HEK293T (cell line): ENCODE measurements around the gene BAIAP2.

Source experiments
- CTCF ChIA-PET: fragments of 350-600 bp; formaldehyde crosslinking; extraction: SDS; loops from one replicate; lab custom pipeline; 2021; ENCODE audit warnings: antibody characterized with exemption, inconsistent platforms; lab: Yijun Ruan, JAX
- POLR2A ChIA-PET: fragments of 350-600 bp; formaldehyde crosslinking; extraction: SDS; loops from one replicate; lab custom pipeline; 2020; ENCODE audit warnings: antibody characterized with exemption, inconsistent platforms; lab: Yijun Ruan, JAX
- DNase-seq: peaks from one replicate; pipeline ENCODE4 v3.0.0; 2012; ENCODE audit warnings: mixed read lengths; ENCODE audit errors: extremely low spot score
- ARNT ChIP-seq: fragments of 450-650 bp; IDR thresholded peaks from 2 replicates; pipeline ENCODE4 v1.6.1; 2017; ENCODE audit warnings: mild to moderate bottlenecking
- BHLHE40 ChIP-seq: fragments of 450-650 bp; IDR thresholded peaks from 2 replicates; pipeline ENCODE4 v1.6.1; 2016; ENCODE audit warnings: mild to moderate bottlenecking, moderate library complexity, borderline replicate concordance
- CTBP1 ChIP-seq: fragments of 450-650 bp; IDR thresholded peaks from 2 replicates; pipeline ENCODE4 v1.6.1; 2016; ENCODE audit warnings: borderline replicate concordance
- ELF4 ChIP-seq: fragments of 450-650 bp; IDR thresholded peaks from 2 replicates; pipeline ENCODE4 v1.6.1; 2017; ENCODE audit warnings: antibody characterized with exemption
- FOXA1 ChIP-seq: fragments of 450-650 bp; IDR thresholded peaks from 2 replicates; pipeline ENCODE4 v1.6.1; 2016; ENCODE audit warnings: mild to moderate bottlenecking
- FOXK2 ChIP-seq: fragments of 450-650 bp; IDR thresholded peaks from 2 replicates; pipeline ENCODE4 v1.6.1; 2016; ENCODE audit warnings: mild to moderate bottlenecking
- FOXM1 ChIP-seq: fragments of 450-650 bp; IDR thresholded peaks from 2 replicates; pipeline ENCODE4 v1.6.1; 2017; ENCODE audit warnings: mild to moderate bottlenecking, borderline replicate concordance
- HDGF ChIP-seq: fragments of 450-650 bp; IDR thresholded peaks from 2 replicates; pipeline ENCODE4 v1.6.1; 2017; ENCODE audit warnings: antibody characterized with exemption, borderline replicate concordance
- L3MBTL2 ChIP-seq: fragments of 450-650 bp; conservative IDR thresholded peaks from 2 replicates; pipeline ENCODE4 v1.6.1; 2016; ENCODE audit warnings: mild to moderate bottlenecking
- LEF1 ChIP-seq: fragments of 450-650 bp; IDR thresholded peaks from 2 replicates; pipeline ENCODE4 v1.6.1; 2017; ENCODE audit warnings: mild to moderate bottlenecking, borderline replicate concordance
- NFRKB ChIP-seq: fragments of 450-650 bp; IDR thresholded peaks from 2 replicates; pipeline ENCODE4 v1.6.1; 2016; ENCODE audit warnings: mild to moderate bottlenecking, moderate library complexity
- SP1 ChIP-seq: fragments of 450-650 bp; IDR thresholded peaks from 2 replicates; pipeline ENCODE4 v1.6.1; 2017
- SUZ12 ChIP-seq: fragments of 450-650 bp; IDR thresholded peaks from 2 replicates; pipeline ENCODE4 v1.6.1; 2016; ENCODE audit warnings: mild to moderate bottlenecking
- TARDBP ChIP-seq: fragments of 450-650 bp; IDR thresholded peaks from 2 replicates; pipeline ENCODE4 v1.6.1; 2016
- ZNF384 ChIP-seq: fragments of 450-650 bp; IDR thresholded peaks from 2 replicates; pipeline ENCODE4 v1.6.1; 2016
- TF ChIP-seq, protein P1 (sequence below): fragments of 450-650 bp; IDR thresholded peaks from 2 replicates; pipeline ENCODE4 v1.6.1; 2016

BAIAP2 gene

DNA sequence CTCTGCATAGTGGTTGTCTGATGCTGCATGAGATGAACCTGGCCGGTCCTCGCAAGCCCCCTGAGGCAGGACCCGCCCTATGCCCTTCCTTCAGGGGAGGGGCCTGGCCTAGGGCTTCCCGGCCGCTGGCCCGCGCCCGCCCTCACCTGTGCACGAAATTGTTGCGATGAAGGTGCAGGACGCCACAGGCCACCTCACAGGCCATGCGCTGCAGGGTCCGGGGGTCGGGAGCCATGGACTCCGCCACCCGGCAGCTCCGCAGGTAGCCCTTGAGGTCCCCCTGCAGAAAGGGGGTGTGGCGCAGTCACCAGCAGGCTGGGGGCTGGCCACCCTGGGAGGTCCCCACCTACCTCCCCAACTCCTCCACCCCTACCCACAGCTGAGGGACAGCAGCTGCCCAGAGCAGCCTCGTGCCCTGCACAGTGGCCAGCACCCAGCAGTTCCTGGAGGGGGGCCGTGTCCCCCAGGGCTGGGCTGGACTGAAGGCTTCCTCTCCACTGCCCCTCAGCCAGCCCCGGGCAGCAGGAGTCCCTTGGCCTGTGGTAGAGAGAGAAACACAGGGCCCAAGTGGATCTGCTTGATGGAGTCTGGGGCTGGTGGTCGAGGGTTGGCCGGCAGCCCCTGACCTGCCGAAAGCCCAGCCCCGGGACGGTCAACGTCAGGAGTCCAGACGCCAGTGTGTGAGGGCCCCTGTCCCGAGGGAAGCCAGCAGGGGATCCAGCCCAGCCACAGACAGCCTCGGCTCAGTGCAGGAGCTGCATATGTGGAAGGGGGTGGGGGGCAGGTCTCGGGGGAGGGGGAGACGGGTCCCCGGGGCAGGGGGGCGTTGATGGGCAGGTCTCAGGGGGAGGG is 91.6 kb downstream of the BAIAP2 start:
- TF ChIP-seq ZNF384: no peak
- no peak for TF ChIP-seq TARDBP
- TF ChIP-seq CTBP1: no peak
- no peak for TF ChIP-seq L3MBTL2
- TF ChIP-seq HDGF: no peak
- no peak for TF ChIP-seq ELF4
- TF ChIP-seq SP1: no peak
- TF ChIP-seq BHLHE40: no peak
- no peak for TF ChIP-seq NFRKB
- TF ChIP-seq FOXM1: no peak
- no peak for TF ChIP-seq LEF1
- TF ChIP-seq, protein P1, sequence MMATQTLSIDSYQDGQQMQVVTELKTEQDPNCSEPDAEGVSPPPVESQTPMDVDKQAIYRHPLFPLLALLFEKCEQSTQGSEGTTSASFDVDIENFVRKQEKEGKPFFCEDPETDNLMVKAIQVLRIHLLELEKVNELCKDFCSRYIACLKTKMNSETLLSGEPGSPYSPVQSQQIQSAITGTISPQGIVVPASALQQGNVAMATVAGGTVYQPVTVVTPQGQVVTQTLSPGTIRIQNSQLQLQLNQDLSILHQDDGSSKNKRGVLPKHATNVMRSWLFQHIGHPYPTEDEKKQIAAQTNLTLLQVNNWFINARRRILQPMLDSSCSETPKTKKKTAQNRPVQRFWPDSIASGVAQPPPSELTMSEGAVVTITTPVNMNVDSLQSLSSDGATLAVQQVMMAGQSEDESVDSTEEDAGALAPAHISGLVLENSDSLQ: no peak
- DNase-seq: no peak
- ChIA-PET CTCF (no interaction called here), POLR2A (no interaction called here)

DNA sequence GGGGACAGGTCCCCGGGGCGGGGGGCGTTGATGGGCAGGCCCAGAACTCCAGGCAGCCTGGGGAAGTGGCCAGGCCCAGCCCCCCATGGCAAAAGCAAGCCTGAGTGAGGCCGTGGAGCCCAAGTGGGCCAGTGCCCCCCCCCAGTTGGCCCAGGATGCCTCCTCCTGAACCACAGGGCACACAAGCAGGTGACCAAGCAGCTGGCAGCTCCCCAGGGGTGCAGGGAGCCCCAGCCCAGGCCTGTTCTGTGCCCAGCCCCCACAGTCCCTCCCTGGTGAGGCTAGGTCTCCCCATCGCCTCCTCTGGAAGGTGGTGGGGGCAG is 92.1 kb downstream of the BAIAP2 start:
- ChIA-PET POLR2A (no interaction called here), CTCF (no interaction called here)
- TF ChIP-seq FOXM1 (no peak), ZNF384 (no peak), NFRKB (no peak), ARNT (no peak)
- DNase-seq: no peak

DNA sequence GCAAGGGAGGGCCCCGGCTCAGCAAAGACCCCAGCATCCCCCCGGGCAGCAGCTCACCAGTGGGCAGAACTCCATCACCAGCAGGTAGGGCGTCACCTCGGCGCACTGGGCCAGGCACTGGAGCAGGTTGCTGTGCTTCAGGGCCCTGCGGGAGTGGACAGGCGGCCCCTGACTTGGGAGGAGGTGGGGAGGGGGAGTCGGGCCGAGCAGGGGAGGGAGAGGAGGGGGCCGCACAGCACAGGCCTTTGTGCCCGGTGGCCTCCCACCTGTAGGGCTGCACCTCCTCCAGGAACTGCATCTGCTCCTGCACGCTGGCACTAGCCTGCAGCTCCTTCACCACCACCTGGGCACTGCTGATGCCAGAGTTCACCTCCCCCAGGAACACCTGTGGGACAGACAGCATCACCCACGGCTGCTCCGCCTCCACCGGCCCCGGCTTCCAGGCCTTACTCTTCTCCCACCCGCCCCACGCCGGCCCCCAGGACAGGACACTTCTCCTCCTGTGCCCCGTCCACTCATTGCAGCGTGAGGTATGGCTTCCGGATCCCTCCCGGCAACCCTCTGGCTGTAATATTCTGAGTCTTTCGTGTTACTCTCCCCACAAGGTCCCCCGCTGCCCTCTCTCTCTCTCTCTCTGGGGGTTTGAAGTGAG is 92.7 kb downstream of the BAIAP2 start:
- DNase-seq: no peak
- CTCF ChIA-PET: no interaction called here
- POLR2A ChIA-PET: no interaction called here
- TF ChIP-seq ELF4: no peak
- TF ChIP-seq, protein P1: no peak
- no peak for TF ChIP-seq TARDBP
- no peak for TF ChIP-seq FOXA1
- no peak for TF ChIP-seq SUZ12
- no peak for TF ChIP-seq BHLHE40
- no peak for TF ChIP-seq ARNT
- no peak for TF ChIP-seq ZNF384
- TF ChIP-seq SP1: no peak
- TF ChIP-seq LEF1: no peak
- no peak for TF ChIP-seq CTBP1
- no peak for TF ChIP-seq NFRKB
- no peak for TF ChIP-seq L3MBTL2
- no peak for TF ChIP-seq FOXK2
- TF ChIP-seq FOXM1: no peak
- no peak for TF ChIP-seq HDGF

DNA sequence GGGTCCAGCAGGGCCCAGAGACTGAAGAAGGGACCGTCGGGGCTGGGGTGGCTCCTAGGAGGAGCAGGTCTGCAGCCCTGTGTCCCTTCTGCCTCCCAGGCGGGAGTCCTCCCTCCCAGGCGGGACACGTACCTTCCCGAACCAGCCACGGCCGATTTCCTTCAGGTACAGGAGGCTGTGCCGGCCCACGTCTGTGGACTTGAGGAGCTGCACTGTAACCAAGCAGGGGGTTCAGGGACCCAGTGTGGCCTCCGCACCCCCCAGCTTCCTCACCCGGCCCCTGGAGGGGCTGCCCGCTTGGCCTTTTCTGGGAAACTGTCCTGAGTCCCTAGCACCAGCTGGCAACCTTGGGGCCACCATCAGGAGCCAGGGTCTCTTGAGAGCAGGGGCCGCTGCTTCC is 93.4 kb downstream of the BAIAP2 start:
- POLR2A ChIA-PET: no interaction called here
- CTCF ChIA-PET: no interaction called here
- no peak for DNase-seq
- TF ChIP-seq FOXM1 (no peak), CTBP1 (no peak), SUZ12 (no peak), LEF1 (no peak), ARNT (no peak)

DNA sequence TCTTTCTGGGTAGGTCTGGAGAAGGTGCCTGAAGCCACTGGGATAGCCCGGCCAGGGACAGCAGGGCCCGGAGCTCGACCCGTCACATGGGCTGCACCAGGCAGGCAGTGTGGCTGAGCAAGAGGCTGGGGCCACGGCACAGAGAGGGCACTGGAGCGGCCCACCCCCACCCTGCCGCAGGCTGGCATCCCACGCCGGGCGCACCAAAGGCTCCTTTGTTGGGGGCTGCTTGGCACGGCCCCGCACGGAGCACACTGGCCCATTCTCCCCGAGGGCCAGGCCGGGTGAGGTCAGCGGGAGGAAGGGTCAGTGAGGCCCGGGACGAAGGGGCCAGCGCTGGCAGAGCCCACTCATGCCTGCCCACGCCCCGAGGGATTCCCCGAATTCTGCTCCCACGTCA is 93.8 kb downstream of the BAIAP2 start:
- no peak for DNase-seq
- POLR2A ChIA-PET: no interaction called here
- no peak for TF ChIP-seq FOXK2
- no peak for TF ChIP-seq CTBP1
- no peak for TF ChIP-seq FOXA1
- no peak for TF ChIP-seq ZNF384
- TF ChIP-seq, protein P1: no peak
- no peak for TF ChIP-seq TARDBP
- no peak for TF ChIP-seq ELF4
- no peak for TF ChIP-seq ARNT
- TF ChIP-seq NFRKB: no peak
- TF ChIP-seq FOXM1: no peak
- TF ChIP-seq L3MBTL2: no peak
- TF ChIP-seq SUZ12: no peak
- no peak for TF ChIP-seq LEF1
- no peak for TF ChIP-seq HDGF
- no peak for TF ChIP-seq SP1
- no peak for TF ChIP-seq BHLHE40
- CTCF ChIA-PET: no interaction called here

DNA sequence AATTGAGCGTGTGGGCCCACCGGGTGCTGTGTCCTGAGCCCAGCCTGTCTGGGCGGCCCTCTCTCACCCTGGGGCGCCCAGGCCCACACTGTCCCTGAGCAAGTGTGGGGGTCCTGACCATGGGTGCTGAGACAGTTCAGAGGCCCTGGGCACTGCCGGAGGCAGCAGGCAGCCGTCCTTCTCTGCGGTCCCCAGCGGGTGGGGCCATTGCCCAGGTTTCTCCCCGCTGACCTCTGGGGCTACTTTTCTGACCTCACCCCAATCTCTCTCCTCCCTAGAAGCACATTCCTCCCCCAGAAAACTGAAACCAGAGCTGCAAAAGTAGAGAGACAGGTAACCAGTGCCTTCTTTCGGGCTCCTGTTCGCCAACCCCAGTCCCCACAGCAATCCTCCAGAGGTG is 94.3 kb downstream of the BAIAP2 start:
- POLR2A ChIA-PET: interaction anchor here (0.9 kb wide), 1 partner anchor 110 kb away, joined by 3 read pairs; the partner anchor contains the start of genes NDUFAF8 and TEPSIN
- DNase-seq: no peak
- no peak for TF ChIP-seq NFRKB
- no peak for TF ChIP-seq CTBP1
- TF ChIP-seq HDGF: no peak
- TF ChIP-seq, protein P1: no peak
- TF ChIP-seq ARNT: no peak
- no peak for TF ChIP-seq LEF1
- no peak for TF ChIP-seq L3MBTL2
- no peak for TF ChIP-seq FOXA1
- TF ChIP-seq FOXK2: no peak
- CTCF ChIA-PET: no interaction called here
